Activated CD4-positive, alpha-beta T cell treated with anti-CD3 and anti-CD28 coated beads, Interleukin-2, amount 10 ng/mL, durations not matched to agents 24 days and 14 days (primary cell): ENCODE measurements around the gene AGAP3. TPM values are rescaled to one million over a fixed set of nuclear protein-coding genes. Genes with fewer than 3 reads are reported as not detected.

Source experiments
- DNase-seq: peaks from one replicate; pipeline ENCODE4 v3.0.0; 2022
- H3K27ac Mint-ChIP-seq: one replicate; pipeline ENCODE4 v1.8.0; 2022; ENCODE audit warnings: mild to moderate bottlenecking, mixed read lengths
- H3K27me3 Mint-ChIP-seq: one replicate; pipeline ENCODE4 v1.8.0; 2022; ENCODE audit warnings: mixed read lengths
- H3K36me3 Mint-ChIP-seq: one replicate; pipeline ENCODE4 v1.8.0; 2022; ENCODE audit warnings: low read depth, mild to moderate bottlenecking, mixed read lengths
- H3K4me1 Mint-ChIP-seq: one replicate; pipeline ENCODE4 v1.8.0; 2021; ENCODE audit warnings: mixed read lengths
- H3K4me3 Mint-ChIP-seq: one replicate; pipeline ENCODE4 v1.8.0; 2022; ENCODE audit warnings: mild to moderate bottlenecking, moderate library complexity, mixed read lengths
- H3K9me3 Mint-ChIP-seq: one replicate; pipeline ENCODE4 v1.8.0; 2021; ENCODE audit warnings: mixed read lengths
- intact Hi-C: fragments of 100-400 bp; cut with micrococcal nuclease; formaldehyde crosslinking; loops from one replicate; pipeline ENCODE4 v1.15.1; 2023
- total RNA-seq: library from RNA; stranded (reverse); gene quantifications from 2 replicates; pipeline ENCODE4 v1.2.3, GENCODE V29; 2022

AGAP3 gene
- total RNA-seq, 1 donor from 2014 or later = 54.3 TPM

- Mint-ChIP-seq H3K4me3 (no peak overlapping the region), H3K9me3 (no peaks in the 10 kb centered on the region), H3K27ac (no peak overlapping the region), H3K27me3 (peaks cover 7% of the 10 kb centered on the region), H3K36me3 (peaks cover 4% of the 10 kb centered on the region), H3K4me1 (no peaks in the 10 kb centered on the region)
- DNase-seq = no peak
- intact Hi-C loops = no loop called here
Measured at GRCh38 chr7:151143261-151144015, 57.2 kb downstream of the AGAP3 start.

- intact Hi-C loops = no loop called here
- Mint-ChIP-seq H3K27me3 (peaks cover 10% of the 10 kb centered on the region), H3K27ac (no peak overlapping the region), H3K4me3 (no peak overlapping the region), H3K9me3 (no peaks in the 10 kb centered on the region), H3K36me3 (peaks cover 4% of the 10 kb centered on the region), H3K4me1 (no peaks in the 10 kb centered on the region)
- DNase-seq = no peak
Measured at GRCh38 chr7:151144387-151144786, 58.1 kb downstream of the AGAP3 start.

- H3K4me3 Mint-ChIP-seq = no peak overlapping the region
- H3K9me3 Mint-ChIP-seq = no peaks in the 10 kb centered on the region
- H3K4me1 Mint-ChIP-seq = no peaks in the 10 kb centered on the region
- H3K27me3 Mint-ChIP-seq = peaks cover 14% of the 10 kb centered on the region
- H3K36me3 Mint-ChIP-seq = peaks cover 4% of the 10 kb centered on the region
- intact Hi-C loops = no loop called here
- DNase-seq = no peak
- no peak overlapping the region for H3K27ac Mint-ChIP-seq
Measured at GRCh38 chr7:151146761-151147160, 60.5 kb downstream of the AGAP3 start.

GRCh38 chr7:151148319-151149259 lies 62.3 kb downstream of the AGAP3 start:
- DNase-seq = no peak
- no peak overlapping the region for H3K4me3 Mint-ChIP-seq
- no peak overlapping the region for H3K27ac Mint-ChIP-seq
- H3K27me3 Mint-ChIP-seq = peaks cover 14% of the 10 kb centered on the region
- no peaks in the 10 kb centered on the region for H3K9me3 Mint-ChIP-seq
- intact Hi-C loops = no loop called here
- H3K36me3 Mint-ChIP-seq = peaks cover 2% of the 10 kb centered on the region
- H3K4me1 Mint-ChIP-seq = no peaks in the 10 kb centered on the region

GRCh38 chr7:151150388-151150787 lies 64.1 kb downstream of the AGAP3 start:
- no peak for DNase-seq
- Mint-ChIP-seq H3K9me3 (no peaks in the 10 kb centered on the region), H3K27me3 (peaks cover 25% of the 10 kb centered on the region), H3K36me3 (no peaks in the 10 kb centered on the region), H3K4me1 (no peaks in the 10 kb centered on the region), H3K27ac (no peak overlapping the region), H3K4me3 (no peak overlapping the region)
- intact Hi-C loops = no loop called here

- Mint-ChIP-seq H3K36me3 (no peaks in the 10 kb centered on the region), H3K27ac (no peak overlapping the region), H3K9me3 (no peaks in the 10 kb centered on the region), H3K27me3 (peaks cover 34% of the 10 kb centered on the region), H3K4me3 (no peak overlapping the region), H3K4me1 (no peaks in the 10 kb centered on the region)
- DNase-seq = no peak
- intact Hi-C loops = no loop called here
Measured at GRCh38 chr7:151152643-151153513, 66.6 kb downstream of the AGAP3 start.

- Mint-ChIP-seq H3K27me3 (peaks cover 38% of the 10 kb centered on the region), H3K4me3 (no peak overlapping the region), H3K36me3 (no peaks in the 10 kb centered on the region), H3K27ac (no peak overlapping the region), H3K9me3 (no peaks in the 10 kb centered on the region), H3K4me1 (no peaks in the 10 kb centered on the region)
- intact Hi-C loops = no loop called here
- DNase-seq = no peak
Measured at GRCh38 chr7:151157645-151158329, 71.5 kb downstream of the AGAP3 start.

GRCh38 chr7:151161757-151162156 lies 75.5 kb downstream of the AGAP3 start:
- no peak for DNase-seq
- H3K27me3 Mint-ChIP-seq = peaks cover 17% of the 10 kb centered on the region
- intact Hi-C loops = no loop called here
- H3K27ac Mint-ChIP-seq = no peak overlapping the region
- no peaks in the 10 kb centered on the region for H3K36me3 Mint-ChIP-seq
- H3K9me3 Mint-ChIP-seq = no peaks in the 10 kb centered on the region
- H3K4me1 Mint-ChIP-seq = no peaks in the 10 kb centered on the region
- no peak overlapping the region for H3K4me3 Mint-ChIP-seq

GRCh38 chr7:151166629-151167196 lies 80.4 kb downstream of the AGAP3 start:
- Mint-ChIP-seq H3K27ac (no peak overlapping the region), H3K4me1 (peaks cover 4% of the 10 kb centered on the region), H3K36me3 (no peaks in the 10 kb centered on the region), H3K9me3 (no peaks in the 10 kb centered on the region), H3K27me3 (peaks cover 29% of the 10 kb centered on the region), H3K4me3 (peak overlapping the region; percentile 31)
- no peak for DNase-seq
- intact Hi-C loops = no loop called here

- Mint-ChIP-seq H3K36me3 (no peaks in the 10 kb centered on the region), H3K4me3 (peak within 1 kb of the TSS; percentile 74), H3K27me3 (peaks cover 36% of the 10 kb centered on the region), H3K4me1 (peaks cover 7% of the 10 kb centered on the region), H3K27ac (no peak within 1 kb of the TSS), H3K9me3 (no peaks in the 10 kb centered on the region)
- peak; percentile 64 for DNase-seq
- intact Hi-C loops = no loop called here
Measured at GRCh38 chr7:151167197-151167961, 81.1 kb downstream of the AGAP3 start, which contains the start of gene GBX1. TSS of gene GBX1 (minus strand) at chr7:151167694. CDS start at chr7:151167548, 146 bp downstream.

- DNase-seq = peak; percentile 89
- peak overlapping the region; percentile 74 for H3K4me3 Mint-ChIP-seq
- peaks cover 12% of the 10 kb centered on the region for H3K4me1 Mint-ChIP-seq
- no peak overlapping the region for H3K27ac Mint-ChIP-seq
- intact Hi-C loops = loop anchor here (2.0 kb wide), 1 partner anchor 77 kb away; no protein-coding TSS in a partner anchor
- H3K9me3 Mint-ChIP-seq = no peaks in the 10 kb centered on the region
- H3K36me3 Mint-ChIP-seq = no peaks in the 10 kb centered on the region
- H3K27me3 Mint-ChIP-seq = peaks cover 43% of the 10 kb centered on the region
Measured at GRCh38 chr7:151168003-151168786, 81.9 kb downstream of the AGAP3 start.

- peak overlapping the region; percentile 74 for H3K4me3 Mint-ChIP-seq
- no peak for DNase-seq
- no peaks in the 10 kb centered on the region for H3K9me3 Mint-ChIP-seq
- H3K27ac Mint-ChIP-seq = no peak overlapping the region
- intact Hi-C loops = loop anchor here (2.0 kb wide), 1 partner anchor 76 kb away; no protein-coding TSS in a partner anchor
- no peaks in the 10 kb centered on the region for H3K36me3 Mint-ChIP-seq
- H3K4me1 Mint-ChIP-seq = peaks cover 12% of the 10 kb centered on the region
- peaks cover 46% of the 10 kb centered on the region for H3K27me3 Mint-ChIP-seq
Measured at GRCh38 chr7:151168787-151169162, 82.5 kb downstream of the AGAP3 start.
